OCI-LY3 (cell line): ENCODE measurements around the gene CCR4.

ENCODE experiments used
- EZH2phosphoT487 ChIP-seq: fragments of 200-600 bp; shearing (Covaris generic); IDR thresholded peaks from 2 replicates; pipeline ENCODE4 v1.6.1; 2018; ENCODE audit warnings: antibody characterized with exemption, mixed run types, low read depth
- TF ChIP-seq, protein P1 (sequence below): fragments of 200-600, 300-600 bp; sonication (generic); IDR thresholded peaks from 2 replicates; pipeline ENCODE4 v1.5.1; 2014; ENCODE audit warnings: antibody characterized with exemption, low read length, low read depth

DNA sequence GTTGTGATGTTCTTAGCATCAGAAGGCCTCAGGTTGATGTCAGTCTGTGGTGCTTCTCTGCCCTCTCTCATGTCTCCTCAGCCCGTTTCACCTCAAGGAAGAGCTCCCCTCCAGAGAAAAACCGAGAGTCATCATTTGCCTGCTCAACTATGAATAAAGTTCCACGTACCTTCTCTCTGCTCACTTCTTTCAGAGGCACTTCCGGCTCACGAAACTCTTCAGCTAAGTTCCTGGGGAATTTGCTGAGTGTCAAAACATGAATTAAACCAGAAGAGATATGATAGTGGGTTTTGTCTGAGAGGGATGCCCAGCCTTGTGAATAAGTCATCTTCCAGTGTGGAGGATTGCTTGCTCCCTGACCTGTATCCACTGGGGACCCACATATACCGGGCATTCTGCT, 37.7 kb downstream of the CCR4 start:
- TF ChIP-seq, protein P1, sequence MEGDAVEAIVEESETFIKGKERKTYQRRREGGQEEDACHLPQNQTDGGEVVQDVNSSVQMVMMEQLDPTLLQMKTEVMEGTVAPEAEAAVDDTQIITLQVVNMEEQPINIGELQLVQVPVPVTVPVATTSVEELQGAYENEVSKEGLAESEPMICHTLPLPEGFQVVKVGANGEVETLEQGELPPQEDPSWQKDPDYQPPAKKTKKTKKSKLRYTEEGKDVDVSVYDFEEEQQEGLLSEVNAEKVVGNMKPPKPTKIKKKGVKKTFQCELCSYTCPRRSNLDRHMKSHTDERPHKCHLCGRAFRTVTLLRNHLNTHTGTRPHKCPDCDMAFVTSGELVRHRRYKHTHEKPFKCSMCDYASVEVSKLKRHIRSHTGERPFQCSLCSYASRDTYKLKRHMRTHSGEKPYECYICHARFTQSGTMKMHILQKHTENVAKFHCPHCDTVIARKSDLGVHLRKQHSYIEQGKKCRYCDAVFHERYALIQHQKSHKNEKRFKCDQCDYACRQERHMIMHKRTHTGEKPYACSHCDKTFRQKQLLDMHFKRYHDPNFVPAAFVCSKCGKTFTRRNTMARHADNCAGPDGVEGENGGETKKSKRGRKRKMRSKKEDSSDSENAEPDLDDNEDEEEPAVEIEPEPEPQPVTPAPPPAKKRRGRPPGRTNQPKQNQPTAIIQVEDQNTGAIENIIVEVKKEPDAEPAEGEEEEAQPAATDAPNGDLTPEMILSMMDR, result no peak
- no peak for TF ChIP-seq EZH2phosphoT487
